HG03108 (cell line): ENCODE measurements around the gene PLXNB1.
"Not testable (repeated sequence)": the region's sequence is repeated elsewhere in the genome, so short reads cannot be mapped to it uniquely, and the experiment has no call there.

ENCODE experiments used
- ATAC-seq: cut with Tn5 transposase; IDR thresholded peaks from one replicate; pipeline ENCODE4 v1.9.1; 2021; ENCODE audit warnings: moderate library complexity; ENCODE audit not compliant: unreplicated experiment

Gene PLXNB1

GRCh38 chr3:48464713-48465221 lies 34.9 kb upstream of the PLXNB1 start:
- no peak for ATAC-seq

- ATAC-seq: no peak
These were observed 33.8 kb upstream of the PLXNB1 start for GRCh38 chr3:48463703-48464102.

DNA sequence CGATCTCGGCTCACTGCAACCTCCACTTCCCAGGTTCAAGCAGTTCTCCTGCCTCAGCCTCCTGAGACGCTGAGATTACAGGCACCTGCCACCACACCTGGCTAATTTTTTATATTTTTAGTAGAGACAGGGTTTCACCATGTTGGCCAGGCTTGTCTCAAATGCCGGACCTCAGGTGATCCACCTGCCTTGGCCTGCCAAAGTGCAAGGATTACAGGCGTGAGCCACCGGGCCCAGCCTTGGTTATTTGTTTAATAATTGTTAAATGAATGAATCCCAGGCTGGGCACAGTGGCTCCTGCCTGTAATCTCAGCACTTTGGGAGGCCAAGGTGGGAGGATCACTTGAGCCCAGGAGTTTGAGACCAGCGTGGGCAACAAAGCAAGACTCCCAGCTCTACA lies 31.9 kb upstream of the PLXNB1 start:
- ATAC-seq: not testable (repeated sequence)

DNA sequence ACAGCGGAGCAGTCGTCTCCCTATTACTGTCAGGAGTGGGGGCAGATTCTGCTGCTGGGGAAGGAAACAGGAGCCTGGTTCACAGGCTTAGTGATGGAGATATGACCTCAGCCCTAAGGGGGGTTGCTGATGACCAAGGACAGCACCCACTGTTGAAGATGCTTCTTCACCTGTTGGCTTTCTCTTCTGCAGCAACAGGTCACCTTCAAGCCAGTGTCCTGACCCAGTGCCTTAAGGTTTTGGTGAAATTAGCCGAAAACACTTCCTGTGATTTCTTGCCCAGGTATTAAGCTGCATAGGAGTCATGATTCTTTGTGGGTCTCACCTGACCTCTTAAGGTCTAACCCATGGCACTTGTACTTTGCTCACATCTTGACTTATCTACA lies 30.6 kb upstream of the PLXNB1 start:
- ATAC-seq: no peak

GRCh38 chr3:48459773-48460516 lies 30.1 kb upstream of the PLXNB1 start:
- no peak for ATAC-seq

GRCh38 chr3:48459331-48459730 lies 29.4 kb upstream of the PLXNB1 start:
- ATAC-seq: no peak

DNA sequence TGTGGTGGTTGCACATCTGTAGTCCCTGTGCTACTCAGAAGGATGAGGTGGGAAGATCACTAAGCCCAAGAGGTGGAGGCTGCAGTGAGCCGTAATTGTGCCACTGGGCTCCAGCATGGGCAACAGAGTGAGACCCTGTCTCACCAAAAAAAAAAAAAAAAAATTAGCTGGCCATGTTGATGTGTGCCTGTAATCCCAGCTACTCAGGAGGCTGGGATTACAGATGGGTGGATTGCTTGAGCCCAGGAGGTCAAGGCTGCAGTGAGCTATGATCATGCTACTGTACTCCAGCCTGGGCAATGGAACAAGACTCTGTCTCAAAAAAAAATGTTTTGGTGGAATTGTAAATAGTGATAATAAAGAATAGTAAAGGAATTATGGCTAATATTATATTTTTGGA lies 26.6 kb upstream of the PLXNB1 start:
- no peak for ATAC-seq

DNA sequence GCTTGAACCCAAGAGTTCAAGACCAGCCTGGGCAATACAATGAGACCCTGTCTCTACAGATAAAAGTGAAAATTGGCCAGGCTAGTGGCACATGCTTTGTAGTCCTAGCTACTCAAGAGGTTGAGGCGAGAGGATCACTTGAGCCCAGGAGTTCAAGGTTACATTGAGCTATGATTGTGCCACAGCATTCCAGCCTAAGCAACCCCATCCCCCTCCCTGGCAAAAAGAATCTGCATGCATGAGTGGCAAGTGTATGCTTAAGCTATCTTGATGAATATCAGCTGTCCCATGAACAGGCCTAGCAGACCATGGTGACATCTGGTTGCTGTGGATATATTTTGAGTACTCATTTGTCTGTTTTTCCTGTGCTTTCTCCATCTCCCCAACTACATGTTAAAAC lies 21.4 kb upstream of the PLXNB1 start:
- no peak for ATAC-seq

DNA sequence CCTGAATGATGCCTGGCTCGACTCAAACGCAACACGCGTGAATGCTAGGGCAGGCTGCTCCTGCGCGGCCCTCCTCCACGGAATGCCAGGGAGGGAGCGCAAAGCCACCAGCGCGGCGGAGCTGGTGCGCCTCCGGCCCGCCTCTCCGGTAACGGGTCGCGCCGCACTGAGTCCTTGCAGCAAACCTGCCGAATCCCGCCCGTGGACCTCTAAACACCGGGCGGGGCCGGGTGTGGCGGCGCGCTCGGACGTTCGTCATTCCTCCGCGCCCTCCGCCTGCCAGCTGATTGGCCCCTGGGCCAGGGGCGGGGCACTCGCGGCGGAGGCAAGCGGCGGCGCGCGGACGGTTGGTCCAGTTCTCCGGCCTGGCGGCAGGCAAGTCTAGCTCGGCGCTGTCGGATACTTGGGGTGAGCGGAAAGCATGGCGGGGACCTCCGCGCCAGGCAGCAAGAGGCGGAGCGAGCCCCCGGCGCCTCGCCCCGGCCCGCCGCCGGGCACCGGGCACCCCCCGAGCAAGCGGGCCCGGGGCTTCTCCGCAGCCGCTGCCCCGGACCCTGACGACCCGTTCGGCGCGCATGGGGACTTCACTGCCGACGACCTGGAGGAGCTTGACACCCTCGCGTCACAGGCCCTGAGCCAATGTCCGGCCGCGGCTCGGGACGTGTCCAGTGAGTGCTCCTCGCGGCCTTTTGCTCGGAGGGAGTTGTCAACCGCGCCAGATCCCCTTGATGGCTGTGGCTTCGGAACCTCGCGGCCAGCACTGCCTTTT lies 16.7 kb upstream of the PLXNB1 start, which contains the start of gene ATRIP:
TSS of gene ATRIP (plus strand) at position 313 of the 769 bp plus-strand sequence. CDS start at position 422, 109 bp downstream.
- peak; percentile 78 for ATAC-seq

DNA sequence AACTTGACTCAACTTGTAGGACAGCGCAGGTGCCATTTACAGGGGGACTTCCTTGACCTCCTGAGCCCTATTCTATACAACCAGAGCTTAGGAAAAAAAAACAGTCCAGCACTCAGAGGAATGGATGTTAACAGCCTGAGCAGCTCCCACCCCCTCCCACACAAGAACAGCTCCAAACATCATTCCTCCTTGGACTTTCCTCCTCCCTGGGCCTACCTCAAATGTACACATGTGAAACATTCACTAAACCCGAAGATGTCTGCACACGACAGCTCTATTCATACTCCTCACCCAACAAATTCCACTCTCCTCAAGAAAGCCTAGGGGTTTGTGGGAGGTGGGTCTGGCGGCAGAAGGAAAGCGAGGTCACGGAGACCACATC lies 16.1 kb upstream of the PLXNB1 start:
- ATAC-seq: no peak

DNA sequence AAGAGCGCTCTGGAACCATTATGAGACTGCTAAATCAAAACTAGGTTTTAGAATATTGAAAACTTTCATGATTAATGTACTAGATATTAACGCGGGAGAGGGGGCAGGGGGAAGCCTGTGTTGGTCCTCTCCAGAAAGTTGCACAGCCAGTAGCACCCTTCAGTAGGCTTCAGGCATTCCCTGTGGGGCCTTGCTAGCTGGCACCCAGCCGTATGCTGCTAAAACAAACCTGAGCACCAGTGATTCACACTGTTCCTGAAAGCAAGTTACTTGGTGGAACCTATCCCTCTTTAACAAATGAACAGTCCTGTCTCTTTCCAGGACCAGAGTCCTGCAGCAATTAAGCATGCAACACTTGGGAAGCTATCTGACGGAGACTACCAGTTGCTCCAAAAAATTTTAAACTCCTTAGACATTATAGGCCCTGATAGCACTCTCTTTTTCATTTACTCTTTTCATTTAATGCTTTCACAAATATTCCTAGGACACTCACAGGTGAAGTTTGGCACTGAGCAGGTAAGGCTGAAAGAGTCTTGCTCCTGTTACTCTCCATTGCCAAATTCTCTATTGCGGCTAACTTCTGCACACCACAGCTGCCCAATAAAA lies 15.5 kb upstream of the PLXNB1 start:
- no peak for ATAC-seq

DNA sequence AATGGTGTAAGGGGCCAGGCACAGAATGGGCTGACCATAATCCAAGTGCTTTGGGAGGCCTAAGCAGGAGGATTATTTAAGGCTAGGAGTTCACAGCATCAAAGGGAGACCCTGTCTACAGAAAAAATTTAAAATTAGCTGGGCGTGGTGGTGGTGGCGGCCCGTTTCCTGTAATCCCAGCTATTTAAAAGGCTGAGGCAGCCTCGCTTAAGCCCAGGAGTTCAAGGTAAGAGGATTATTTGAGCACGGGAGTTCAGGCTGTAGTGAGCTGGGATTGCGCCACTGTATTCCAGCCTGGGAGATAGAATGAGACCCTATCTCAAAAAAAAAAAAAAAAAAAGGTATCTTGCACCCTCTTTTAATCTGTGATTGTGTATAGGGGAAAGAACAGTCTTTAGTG lies 12.1 kb upstream of the PLXNB1 start:
- no peak for ATAC-seq

DNA sequence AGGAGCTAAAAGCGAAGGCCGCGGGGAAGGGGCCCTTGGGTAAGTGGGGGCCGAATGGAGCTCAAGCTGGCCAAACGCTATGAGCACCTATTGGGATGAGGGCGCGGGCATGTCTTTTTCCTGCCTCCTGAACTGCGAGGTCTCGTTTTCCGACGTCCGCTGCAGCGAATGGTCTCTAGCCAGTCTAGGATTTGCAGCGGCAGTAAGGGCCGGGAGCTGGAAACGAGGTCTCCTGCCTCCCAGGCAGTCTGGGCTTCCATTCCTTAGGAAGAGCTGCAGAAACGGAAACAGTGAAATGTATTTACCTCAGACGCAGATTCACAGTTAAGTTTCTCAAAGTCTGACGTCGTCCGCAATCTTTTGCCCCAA lies 10.7 kb upstream of the PLXNB1 start:
- no peak for ATAC-seq

DNA sequence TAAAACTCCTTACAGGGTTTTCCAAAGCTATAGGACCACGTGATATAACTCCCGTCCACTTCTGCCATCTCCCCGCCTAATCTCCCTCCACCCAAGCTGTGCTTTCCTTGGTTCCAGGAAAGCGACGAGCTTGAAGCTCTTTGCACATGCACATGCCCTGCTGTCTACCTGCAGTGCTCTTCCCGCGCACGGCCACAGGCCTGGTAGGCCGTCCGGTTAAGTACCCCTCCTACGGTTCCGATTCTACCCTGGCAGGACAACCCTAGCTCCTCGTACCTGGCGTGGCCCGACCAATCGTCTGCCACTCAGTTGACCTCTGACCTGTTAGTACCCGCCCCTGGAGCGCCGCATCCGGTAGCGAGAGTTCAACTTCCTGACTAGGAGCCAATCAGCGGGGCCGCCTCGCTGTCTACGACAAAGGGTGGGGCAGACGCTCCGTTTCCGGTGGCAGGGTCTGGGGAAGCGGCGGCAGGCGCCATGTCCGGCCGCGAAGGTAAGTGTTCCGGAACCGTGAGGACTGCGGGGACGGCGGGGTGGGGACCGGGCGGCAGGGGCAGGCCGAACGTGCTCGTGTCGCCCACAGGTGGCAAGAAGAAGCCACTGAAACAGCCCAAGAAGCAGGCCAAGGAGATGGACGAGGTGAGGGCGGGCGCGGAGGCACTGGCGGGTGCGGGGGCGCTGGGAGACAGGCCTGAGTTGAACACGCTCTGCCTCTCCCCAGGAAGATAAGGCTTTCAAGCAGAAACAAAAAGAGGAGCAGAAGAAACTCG lies 10.1 kb upstream of the PLXNB1 start, which contains the start of the genes CCDC51 and TMA7:
TSS of gene CCDC51 (minus strand) at position 300 of the 770 bp plus-strand sequence. CDS start 4,991 bp downstream, outside the sequence.
TSS of gene TMA7 (plus strand) at position 438 of the 770 bp plus-strand sequence. CDS start at position 478, 40 bp downstream.
- ATAC-seq: peak; percentile 92

DNA sequence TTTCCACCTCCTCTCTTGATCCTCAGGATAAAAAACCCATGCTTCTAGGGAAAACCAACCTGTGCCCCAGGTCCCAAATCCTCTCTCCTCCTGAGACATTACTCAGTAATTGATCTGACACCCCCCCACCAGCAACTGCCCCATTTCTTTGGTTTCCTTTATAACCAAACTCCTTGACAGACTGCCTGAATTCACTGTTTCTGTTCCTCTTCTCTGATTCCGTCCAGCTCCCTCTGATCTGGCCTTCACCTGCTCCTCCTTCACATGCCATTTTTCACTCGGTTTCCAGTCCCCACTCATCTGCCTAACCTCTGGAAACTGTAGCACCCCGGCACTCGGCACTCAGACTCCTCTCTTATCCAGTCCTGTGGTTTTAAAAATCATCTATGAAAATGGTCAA lies 7.9 kb upstream of the PLXNB1 start:
- no peak for ATAC-seq

GRCh38 chr3:48436855-48437254 lies 7.0 kb upstream of the PLXNB1 start:
- no peak for ATAC-seq

DNA sequence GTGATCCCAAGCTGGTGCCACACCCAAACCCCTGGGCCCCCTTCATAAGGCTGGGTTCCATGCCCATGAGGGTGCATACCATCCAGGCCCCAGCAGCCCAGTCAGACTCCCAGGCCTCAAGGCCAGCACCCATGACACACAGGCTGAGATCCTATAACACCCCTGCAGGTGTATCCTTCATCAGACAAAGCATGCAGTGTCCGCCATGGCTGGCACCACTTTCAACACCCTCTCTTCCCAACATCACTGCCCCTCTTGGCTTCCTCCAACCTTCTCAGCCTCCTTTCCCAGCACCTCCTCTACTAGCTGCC lies 6.5 kb upstream of the PLXNB1 start:
- no peak for ATAC-seq

- ATAC-seq: no peak
These were observed 6.0 kb upstream of the PLXNB1 start for GRCh38 chr3:48435774-48436476.

DNA sequence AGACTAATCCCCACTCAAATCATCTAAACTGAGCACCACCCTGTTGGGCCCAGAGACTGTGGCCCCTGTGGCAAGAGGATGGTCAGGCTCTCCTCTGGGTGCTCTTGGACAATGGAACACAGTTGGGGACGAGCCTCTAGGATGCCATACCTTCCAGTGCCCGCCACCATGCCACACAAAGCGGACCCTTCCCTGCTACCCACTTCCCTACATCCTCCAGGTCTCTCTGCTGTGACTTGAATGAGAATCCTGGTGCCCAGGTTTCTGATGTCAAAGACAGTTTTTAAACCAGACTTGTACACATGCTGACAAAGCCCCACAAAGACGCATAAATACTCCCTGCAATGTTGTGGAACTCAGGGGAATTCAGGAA lies 5.3 kb upstream of the PLXNB1 start:
- ATAC-seq: no peak

GRCh38 chr3:48434591-48435222 lies 4.8 kb upstream of the PLXNB1 start:
- ATAC-seq: no peak
